ENCODE measurements around the gene FOSL2.

FOSL2 gene

DNA sequence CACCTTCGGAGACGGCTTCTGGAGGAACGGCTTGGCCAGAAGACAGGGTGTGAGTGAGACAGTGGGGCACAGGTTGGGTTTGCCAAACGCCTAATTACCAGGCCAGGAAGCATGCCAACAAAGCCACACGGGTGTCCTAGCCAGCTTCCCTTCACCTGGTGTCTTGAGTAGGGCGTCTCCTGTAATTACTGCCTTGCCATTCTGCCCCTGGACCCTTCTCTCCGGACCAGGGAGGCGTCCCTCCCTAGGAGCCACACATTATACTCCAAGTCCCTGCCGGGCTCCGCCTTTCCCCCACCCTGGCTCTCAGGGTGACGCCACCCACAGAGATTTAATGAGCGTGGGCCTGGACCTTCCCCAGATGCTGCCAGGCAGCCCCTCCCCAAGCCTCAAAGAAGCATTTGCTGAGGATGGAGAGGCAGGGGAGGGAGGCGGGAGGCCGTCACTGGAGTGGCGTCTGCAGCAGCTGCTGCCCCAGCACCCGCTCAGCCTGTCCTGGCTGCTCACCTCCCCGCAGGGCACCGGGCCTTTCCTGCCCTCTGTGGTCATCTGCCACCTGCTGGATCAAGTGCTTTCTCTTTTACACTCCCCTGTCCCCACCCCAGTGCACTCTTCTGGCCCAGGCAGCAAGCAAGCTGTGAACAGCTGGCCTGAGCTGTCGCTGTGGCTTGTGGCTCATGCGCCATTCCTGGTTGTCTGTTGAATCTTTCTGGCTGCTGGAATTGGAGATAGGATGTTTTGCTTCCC lies 20.7 kb downstream of the FOSL2 start:
- DNase-seq (ENCODE audit: low read depth): no peak

DNA sequence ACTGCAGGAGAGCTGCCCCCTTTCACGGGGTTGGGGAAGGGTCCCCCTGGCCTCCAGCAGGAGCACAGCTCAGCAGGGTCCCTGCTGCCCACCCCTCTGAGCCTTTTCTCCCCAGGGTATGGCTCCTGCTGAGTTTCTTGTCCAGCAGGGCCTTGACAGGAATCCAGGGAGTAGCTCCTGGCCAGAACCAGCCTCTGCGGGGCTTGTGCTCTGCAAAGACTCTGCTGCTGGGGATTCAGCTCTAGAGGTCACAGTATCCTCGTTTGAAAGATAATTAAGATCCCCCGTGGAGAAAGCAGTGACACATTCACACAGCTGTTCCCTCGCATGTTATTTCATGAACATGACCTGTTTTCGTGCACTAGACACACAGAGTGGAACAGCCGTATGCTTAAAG lies 21.2 kb downstream of the FOSL2 start:
- DNase-seq (ENCODE audit: low read depth): no peak

DNA sequence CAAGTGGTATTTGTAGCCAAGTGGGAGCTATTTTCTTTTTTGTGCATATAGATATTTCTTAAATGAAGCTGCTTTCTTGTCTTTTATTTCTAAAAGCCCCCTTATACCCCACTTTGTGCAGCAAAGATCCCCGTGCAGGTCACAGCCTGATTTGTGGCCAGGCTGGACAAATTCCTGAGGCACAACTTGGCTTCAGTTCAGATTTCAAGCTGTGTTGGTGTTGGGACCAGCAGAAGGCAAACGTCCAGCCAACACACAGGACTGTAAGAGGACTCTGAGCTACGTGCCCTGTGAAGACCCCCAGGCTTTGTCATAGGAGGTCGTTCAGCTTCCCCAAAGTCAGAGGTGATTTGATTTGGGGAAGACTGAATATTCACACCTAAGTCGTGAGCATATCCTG lies 21.9 kb downstream of the FOSL2 start:
- DNase-seq (ENCODE audit: low read depth): no peak

DNA sequence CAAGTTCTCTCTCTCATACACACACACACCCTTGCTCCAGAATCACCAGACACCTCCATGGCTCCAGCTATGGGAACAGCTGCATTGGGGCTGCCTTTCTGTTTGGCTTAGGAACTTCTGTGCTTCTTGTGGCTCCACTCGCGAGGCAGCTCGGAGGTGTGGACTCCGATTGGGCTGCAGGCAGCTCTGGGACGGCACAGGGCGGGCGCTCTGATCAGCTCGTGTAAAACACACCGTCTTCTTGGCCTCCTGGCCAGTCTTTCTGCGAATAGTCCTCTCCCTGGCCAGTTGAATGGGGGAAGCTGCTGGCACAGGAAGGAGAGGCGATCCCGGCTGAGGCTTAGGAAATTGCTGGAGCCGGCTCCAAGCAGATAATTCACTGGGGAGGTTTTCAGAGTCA lies 22.4 kb downstream of the FOSL2 start:
- DNase-seq (ENCODE audit: low read depth): no peak

DNA sequence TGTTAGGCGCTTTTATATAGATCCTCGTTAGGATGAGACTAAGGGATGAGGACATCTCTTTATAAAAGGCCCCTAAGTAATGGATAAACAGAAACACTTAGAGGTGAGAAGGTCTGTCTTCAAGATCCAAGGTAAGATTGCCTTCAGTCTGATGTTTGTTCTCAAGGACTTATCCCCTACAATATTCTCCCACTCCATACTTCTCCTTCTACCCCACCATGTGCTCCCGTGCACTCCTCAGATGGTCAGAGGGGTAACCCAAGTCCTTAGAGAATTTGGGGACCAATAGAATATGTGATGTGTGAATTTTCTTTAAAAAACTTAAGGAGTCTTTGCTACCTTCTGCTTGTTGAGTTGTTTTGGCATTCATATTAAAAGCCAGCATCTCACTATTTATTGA lies 23.1 kb downstream of the FOSL2 start:
- DNase-seq (ENCODE audit: low read depth): no peak

DNA sequence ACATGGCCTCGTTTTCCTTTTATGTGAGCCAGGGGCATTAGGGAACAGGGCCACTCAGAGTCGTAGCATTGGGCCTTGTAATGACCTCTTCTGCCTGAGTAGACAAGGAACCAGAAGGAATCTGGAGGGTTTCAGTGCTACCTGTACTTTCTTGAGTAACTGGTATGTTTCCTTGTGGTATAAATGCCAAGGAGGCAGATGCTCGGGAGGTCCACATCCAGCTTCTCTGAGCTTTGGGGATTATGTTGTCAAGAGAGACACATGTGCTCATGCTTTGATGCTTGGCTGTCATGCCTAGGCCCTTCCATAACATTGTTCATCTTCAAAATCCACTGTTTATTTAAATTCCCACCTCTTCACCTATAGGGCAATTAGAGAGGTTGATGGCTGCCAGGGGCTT lies 26.3 kb downstream of the FOSL2 start:
- DNase-seq (ENCODE audit: low read depth): no peak

DNA sequence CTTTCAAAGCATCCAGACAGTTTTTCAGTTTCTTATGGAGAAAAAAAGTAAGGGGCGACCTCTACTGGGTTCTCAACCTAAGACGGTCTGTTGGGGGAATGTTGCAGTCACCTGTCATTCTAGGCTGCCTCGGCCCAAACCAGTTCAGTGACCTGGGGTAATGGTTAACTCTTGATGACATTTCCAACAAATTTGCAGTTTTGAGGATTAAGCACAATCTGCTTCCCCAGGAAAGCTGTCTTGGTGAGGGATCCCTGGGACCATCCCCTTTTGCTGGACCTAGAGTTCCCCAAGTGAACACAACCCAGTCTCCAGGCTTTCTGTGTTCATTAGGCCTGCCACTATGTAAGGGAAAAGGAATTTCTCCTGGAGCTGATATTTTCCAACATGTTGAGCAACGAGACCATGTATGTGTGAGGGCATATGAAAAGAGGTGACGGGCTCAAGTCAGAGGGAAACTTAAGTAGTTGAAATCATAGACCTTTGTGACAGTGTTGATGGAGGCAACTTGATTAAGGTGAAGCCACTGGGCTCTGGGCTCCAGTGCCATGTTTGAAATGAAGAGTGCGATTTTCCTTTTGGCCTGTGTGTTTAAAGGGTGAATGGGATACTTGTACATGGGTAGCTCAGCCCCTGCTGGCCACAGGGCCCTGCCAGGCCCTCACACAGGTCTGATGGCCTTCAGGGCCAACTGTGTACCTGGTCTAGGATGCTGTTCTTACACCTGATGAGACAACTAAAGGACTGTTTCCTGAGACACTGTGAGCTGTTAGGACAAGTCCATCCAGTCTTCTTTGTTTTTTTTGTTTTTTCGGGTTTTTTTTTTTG lies 27.0 kb downstream of the FOSL2 start:
- no peak for DNase-seq (ENCODE audit: low read depth)

DNA sequence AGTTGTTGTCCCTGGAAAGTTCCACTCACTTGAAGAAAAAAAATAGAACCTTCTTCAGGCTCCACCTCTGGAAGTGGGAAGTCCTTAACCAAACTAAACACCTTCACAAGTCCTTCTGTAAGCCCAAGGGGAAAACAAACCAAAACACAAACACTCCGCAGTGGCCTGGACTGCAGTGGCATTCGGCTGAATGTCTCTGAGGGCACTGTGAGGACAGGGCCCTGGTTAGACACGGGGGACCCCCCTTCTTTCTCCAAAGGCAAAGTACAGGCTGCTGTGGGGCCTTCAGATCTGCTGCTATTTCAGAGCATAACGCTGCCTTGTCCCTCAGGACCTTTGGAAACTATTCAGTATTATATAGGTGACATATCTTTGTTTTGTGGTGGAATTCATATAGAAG lies 28.1 kb downstream of the FOSL2 start:
- no peak for DNase-seq (ENCODE audit: low read depth)

DNA sequence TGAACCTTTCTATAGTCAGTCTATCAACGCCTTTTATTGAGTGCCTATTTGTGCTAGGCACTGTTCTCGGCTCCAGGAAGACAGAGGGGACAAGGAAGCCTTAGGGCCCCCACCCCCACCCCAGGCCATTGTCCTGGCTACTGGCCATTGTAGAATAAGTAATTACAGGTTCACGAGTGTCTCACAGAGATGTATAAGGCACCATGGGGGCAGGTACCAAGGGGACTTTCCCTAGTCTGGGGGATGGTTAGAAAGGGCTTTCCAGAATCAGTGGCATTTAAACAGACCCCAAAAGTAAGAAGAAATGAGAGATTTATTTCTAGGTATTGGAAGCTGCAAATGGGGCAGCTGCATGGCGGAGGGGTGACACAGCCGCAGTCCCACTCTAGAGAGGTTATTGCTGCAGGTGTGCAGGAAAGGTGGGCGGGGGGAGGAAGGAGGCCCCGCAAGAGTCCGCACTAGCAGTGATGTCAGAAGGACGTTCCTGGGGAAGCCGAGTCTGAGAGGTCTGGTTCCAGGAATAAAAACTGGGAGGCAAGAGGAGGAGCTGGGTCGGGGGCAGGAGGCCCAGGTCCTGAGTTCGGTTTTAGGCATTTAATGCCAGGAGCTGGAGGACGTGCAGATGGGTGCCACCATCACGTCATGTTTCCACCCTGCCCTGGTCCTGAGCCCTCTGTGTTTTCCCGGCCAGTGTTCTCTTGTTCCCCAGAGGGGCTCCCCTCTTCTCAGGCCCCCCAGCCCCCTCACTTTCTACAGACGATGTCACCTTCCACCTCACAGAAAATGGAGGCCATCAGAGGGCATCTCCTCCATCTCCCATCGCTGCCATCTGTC lies 30.5 kb downstream of the FOSL2 start:
- no peak for DNase-seq (ENCODE audit: low read depth)

DNA sequence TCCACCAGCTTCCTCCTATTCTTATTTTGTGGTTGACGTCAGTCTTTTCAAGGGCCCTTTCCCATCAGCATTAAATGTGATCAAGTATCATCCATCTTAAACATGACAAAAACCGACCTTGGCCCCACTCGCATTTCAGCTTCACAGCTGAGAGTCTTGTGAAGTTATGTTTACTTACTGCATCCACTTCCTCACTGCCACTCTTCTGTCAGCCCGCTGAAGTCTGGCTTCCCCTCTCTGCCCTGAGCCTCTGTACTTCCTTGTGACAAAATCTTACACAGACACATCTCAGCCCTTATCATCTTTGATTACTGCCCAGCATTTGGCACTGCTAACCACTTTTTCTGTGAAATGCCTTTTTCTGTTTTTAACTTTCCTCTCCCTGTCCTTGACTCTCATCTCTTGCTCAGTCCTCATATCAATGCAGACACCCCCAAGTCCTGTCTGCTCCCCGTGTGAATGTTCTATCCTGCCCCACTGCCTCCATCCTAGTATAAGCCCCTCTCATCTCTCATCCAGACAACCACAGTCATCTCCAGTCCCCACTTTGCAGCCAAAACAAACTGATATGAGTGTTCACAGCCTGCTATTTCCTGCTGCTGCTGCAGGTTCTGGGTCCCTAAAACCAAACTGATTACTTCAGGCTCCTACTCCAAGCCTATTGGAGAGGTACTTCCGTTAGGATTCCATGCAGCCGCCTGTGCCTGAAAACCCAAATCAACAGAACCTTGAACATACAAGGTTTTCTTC lies 31.4 kb downstream of the FOSL2 start:
- DNase-seq (ENCODE audit: low read depth): no peak

DNA sequence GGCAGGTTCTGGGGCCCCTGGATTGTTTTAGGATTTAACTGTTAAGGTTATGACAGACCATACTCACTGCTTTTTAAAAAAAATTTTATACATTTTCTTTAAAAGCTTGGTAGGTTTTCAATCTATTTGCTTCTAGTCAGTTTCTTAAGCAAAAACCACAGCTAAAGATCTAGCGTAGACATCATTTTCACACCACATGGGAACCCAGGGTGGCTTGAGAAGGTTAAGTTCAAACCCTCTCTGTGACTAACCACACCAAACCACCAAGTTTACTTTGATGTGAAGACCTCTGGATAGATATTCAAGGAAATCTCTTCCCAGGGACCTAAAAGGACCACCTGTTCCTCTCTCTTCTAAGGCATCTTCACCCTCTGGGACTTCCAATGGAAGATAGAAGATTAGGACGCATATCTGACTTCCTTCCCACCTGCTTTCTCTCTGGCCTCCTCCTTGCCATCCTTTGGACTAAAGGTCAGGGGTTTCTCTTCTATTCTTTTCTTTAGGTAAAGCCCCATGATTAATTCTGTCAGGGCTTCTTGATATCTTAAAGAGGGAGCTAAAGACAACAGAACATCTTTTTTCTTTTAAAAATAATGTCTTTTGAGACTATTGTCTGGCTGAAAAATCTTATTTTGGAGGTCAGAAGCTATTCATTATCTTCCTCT lies 32.3 kb downstream of the FOSL2 start:
- DNase-seq (ENCODE audit: low read depth): no peak

DNA sequence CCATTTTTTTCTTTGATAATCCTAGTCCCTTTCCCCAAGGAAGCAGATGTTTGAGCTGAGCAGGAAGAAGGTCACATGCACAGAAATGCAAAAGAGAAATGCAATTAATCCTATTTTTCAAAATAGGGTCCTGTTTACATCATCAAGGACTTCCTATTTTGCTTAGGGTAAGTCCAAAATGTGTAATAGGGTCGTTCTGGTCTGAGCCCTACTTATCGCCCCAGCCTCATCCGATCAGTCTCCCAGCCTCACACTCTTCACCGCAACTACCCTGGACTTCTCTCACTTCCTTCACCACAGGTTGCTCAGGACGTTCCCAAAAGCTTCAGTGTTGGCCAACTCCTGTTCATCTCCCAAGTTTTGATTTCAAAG lies 32.8 kb downstream of the FOSL2 start:
- DNase-seq (ENCODE audit: low read depth): no peak

DNA sequence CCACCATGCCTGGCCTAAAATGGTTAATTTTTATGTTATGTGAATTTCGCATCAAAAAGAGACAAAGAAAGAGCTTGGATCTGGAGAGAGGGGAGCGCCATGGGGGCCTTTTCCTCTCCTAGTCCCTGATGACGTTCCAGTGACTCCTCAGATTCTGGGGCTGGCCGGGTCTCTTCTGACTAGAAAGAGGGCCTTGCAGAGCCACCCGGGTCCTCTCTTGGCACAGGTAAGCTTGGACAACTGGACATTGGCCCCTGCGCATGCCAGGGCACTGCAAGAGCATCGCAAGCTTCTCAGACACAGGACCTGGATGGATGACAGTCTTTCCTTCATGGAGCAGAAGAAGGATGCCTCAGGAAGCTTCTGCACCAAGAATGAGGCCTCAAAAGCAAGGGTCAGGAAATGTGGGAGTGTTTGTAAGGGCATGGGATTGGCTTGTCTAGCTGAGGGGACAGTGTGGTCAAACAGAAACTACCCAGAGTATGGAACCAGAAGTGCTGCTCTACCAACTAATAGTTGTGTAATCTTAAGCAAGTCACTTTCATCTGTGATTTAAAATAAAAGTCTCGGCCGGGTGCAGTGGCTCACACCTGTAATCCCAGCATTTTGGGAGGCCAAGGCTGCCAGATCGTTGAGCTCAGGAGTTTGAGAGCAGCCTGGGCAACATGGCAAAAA lies 35.2 kb downstream of the FOSL2 start:
- DNase-seq (ENCODE audit: low read depth): no peak

DNA sequence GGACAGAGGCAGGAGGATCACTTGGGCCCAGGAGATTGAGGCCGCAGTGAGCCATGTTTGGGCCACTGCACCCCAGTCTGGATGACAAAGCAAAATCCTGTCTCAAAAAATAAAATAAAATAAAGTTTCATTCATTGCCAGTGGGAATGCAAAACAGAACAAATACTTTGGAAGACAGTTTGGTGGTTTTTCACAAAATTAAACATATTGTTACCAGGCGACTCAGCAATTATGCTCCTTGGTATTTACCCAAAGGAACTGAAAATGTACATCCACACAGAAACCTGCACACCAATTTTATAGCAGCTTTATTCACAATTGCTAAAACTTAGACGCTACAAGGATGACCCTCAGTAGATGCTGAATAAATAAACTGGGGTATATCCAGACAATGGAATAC lies 35.8 kb downstream of the FOSL2 start:
- no peak for DNase-seq (ENCODE audit: low read depth)

DNA sequence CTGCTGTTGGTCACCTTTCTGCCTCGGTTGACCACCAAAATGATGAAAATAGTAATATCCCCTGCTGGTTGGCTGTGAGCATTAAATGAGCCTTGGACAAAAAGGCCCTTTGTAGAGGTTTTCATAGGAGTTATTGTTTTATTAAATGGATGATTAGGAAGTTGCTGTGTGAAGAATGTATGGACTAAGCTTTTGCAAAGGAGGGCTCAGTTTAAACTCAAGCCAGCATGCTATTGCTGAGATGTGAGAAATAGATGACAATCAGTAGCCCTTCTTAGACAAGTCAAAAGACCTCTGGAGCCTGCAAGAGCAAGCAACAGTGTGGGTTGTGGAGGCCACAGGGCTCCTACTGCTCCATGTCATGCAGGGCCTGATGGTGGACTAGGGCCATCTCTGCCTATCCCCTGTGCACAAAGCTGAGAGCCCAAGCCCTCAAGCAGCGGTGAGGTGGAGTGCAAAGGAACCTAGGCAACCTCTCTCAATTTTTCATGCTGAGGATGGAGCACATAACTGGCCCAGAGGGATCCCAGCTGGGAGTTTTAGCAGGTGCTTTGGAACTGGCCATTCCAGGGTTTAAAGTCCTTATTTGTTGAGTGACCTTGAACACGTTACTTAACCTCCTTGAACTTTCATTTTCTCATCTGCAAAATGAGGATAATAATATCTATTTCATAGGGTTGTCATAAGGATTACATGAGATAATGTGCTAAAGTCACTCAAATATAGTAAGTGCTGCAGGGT lies 37.1 kb downstream of the FOSL2 start:
- DNase-seq (ENCODE audit: low read depth): no peak

DNA sequence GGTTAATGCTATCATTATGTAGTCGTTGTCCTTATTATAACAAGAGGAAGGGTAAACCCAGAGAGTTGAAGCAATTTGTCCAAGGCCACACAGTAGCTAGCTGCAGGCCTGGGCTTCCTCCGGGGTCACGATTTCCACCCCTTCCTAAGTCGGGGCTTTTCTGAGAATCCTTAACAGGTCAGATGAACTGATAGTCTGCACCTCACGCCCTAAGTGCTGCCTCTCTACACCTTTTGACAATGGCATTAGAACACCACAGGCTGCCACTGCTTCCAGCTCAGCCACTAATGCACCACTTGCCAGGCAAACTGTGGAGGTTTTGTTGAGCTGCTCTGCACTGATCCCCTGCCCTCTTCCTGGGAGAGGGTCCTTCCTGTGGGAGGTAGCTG lies 37.7 kb downstream of the FOSL2 start:
- no peak for DNase-seq (ENCODE audit: low read depth)

DNA sequence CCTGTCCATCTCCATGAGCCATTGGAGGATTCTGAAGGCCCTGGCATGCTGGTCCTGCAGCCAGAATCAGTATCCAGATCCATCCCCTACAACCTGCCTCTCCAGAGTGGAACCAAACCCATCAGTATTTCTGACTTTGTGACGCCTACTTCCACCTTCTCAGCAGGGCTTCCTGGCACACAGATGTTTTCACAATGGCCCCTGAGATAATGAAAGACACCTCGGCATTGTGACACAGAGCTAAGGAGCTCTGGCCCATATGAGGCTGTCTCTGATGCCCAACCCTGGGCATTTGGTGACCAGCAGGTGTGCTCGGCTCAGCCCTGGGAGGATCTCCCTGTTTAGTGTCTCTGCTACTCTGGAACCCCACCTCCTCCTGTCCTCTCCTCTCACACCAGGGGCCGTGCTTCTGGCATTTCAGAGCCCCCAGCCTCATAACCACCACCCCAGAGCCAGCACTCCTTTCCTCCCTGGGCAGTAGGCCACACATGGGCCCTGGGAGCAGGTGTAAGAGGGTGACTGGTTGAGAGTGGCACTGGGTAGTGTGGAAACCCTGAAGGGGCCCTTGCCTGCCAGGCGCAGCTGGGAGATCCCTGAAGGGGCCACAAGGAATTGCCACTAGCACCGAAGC lies 38.2 kb downstream of the FOSL2 start:
- no peak for DNase-seq (ENCODE audit: low read depth)

DNA sequence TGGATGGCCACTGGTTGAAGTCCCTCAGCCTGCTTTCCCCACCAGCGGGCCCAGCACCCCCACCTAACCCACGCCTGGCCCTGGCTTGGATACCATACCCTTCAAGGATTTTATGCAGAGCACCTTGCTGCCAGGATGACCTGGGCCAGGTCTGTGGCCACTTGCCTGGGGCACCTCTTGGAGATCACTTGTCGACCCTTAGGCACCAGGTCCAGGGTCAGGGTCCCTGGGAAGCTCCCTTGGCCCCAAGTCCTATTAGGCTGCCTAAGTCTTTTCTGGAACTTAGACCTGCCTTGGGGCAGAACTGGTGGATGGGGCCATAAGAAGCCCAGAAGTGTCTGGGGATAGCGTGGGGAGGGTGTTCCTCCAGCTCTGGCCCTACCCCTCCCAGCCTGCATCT lies 39.1 kb downstream of the FOSL2 start:
- no peak for DNase-seq (ENCODE audit: low read depth)

DNA sequence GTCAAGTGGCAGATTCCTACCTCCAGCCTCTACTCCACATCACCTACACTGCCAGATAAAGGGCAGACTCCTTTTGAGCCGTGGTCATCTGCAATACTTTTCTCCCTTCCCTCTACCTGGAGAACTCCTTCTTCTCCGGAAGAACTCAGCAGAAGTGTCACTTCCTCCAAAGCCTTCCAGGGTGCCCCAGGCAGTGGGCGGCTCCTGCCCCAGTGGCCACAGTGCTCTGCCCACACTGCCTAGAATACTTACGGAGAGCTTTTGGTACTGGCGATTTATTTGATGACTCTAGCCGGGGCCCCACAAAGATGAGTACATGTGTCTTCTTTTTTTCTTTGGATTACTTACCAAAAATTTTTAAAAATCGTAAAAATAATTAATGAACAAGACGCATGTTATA lies 39.7 kb downstream of the FOSL2 start:
- DNase-seq (ENCODE audit: low read depth): no peak

DNA sequence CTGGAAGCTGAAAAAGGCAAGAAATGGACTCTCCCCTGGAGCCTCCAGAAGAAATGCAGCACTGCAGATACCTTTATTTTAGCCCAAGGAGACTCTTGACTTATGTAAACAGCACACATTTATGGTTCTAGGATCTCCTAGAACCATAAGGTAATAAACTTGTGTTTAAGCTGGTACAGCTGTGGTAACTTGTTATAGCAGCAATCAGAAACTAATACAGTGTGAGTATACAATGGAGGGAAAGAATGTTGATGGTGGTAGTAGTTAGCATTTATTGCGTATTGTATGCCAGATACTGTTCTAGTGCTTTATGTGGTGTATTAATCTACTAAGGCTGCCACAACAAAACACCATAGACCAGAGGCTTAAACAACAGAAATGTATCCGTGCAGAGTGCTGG lies 40.6 kb downstream of the FOSL2 start:
- no peak for DNase-seq (ENCODE audit: low read depth)
